B cell (primary cell): ENCODE data around the gene FYN.

Source experiments
- CTCF ChIP-seq: fragments of 200-600 bp; IDR thresholded peaks from one replicate; pipeline ENCODE4 v1.8.0; 2022; ENCODE audit warnings: antibody characterized with exemption, mild to moderate bottlenecking
- EZH2 ChIP-seq: IDR thresholded peaks from 2 replicates; pipeline ENCODE4 v1.6.1; 2012; ENCODE audit warnings: borderline replicate concordance, low read depth, mild to moderate bottlenecking, moderate library complexity, low read length; ENCODE audit not compliant: insufficient read depth, poor library complexity, severe bottlenecking

GRCh38 chr6:111767752-111768430, 105.4 kb downstream of the FYN start:
- TF ChIP-seq CTCF, result no peak
- no peak for TF ChIP-seq EZH2
